WTC11 (cell line): ENCODE results near the gene NEDD4L. TPM values are rescaled to one million over a fixed set of nuclear protein-coding genes. Genes with fewer than 3 reads are reported as not detected.

Experiments used
- ATAC-seq: fragments of 200-7000 bp; cut with Tn5 transposase; 2 replicates; pipeline ENCODE4 v1.10.0; 2021; ENCODE audit warnings: mild to moderate bottlenecking, moderate library complexity
- CTCF ChIA-PET: fragments of 300-600 bp; sonication (Branson Sonifier 250); formaldehyde crosslinking; loops from one replicate; lab custom pipeline; 2021; ENCODE audit warnings: antibody characterized with exemption; lab: Charles Lee
- POLR2A ChIA-PET: fragments of 350-600 bp; sonication (Branson Sonifier 250); formaldehyde crosslinking; loops from one replicate; lab custom pipeline; 2021; ENCODE audit warnings: antibody characterized with exemption; lab: Charles Lee
- DNase-seq: peaks from one replicate; pipeline ENCODE4 v3.0.0; 2021; ENCODE audit warnings: low spot score
- H3K27ac Mint-ChIP-seq: 2 replicates; pipeline ENCODE4 v1.8.0; 2021; ENCODE audit warnings: mixed read lengths
- H3K27me3 Mint-ChIP-seq: 2 replicates; pipeline ENCODE4 v1.8.0; 2021; ENCODE audit warnings: low read depth, mild to moderate bottlenecking, moderate library complexity, mixed read lengths
- H3K36me3 Mint-ChIP-seq: 2 replicates; pipeline ENCODE4 v1.8.0; 2021; ENCODE audit warnings: mixed read lengths
- H3K4me1 Mint-ChIP-seq: 2 replicates; pipeline ENCODE4 v1.8.0; 2022; ENCODE audit warnings: mixed read lengths
- H3K4me3 Mint-ChIP-seq: 2 replicates; pipeline ENCODE4 v1.8.0; 2021; ENCODE audit warnings: mild to moderate bottlenecking, moderate library complexity, mixed read lengths
- H3K9me3 Mint-ChIP-seq: 2 replicates; pipeline ENCODE4 v1.8.0; 2021; ENCODE audit warnings: mixed read lengths
- ATF2 ChIP-seq: sonication (generic); formaldehyde crosslinking; IDR thresholded peaks from 2 replicates; pipeline ENCODE4 v1.8.1; 2022; ENCODE audit warnings: low read depth, missing genetic modification reagents, borderline replicate concordance
- CBFB ChIP-seq: sonication (generic); formaldehyde crosslinking; IDR thresholded peaks from 2 replicates; pipeline ENCODE4 v1.8.1; 2022; ENCODE audit warnings: mild to moderate bottlenecking, low read depth, missing genetic modification reagents
- CTCF ChIP-seq: fragments of 200-600 bp; IDR thresholded peaks from 2 replicates; pipeline ENCODE4 v1.8.0; 2022; ENCODE audit warnings: antibody characterized with exemption
- E2F5 ChIP-seq: sonication (generic); formaldehyde crosslinking; IDR thresholded peaks from 2 replicates; pipeline ENCODE4 v1.8.1; 2022; ENCODE audit warnings: mild to moderate bottlenecking, moderate library complexity, missing genetic modification reagents
- ETV6 ChIP-seq: sonication (generic); formaldehyde crosslinking; IDR thresholded peaks from 2 replicates; pipeline ENCODE4 v1.8.1; 2022; ENCODE audit warnings: mild to moderate bottlenecking, missing genetic modification reagents
- FOXK1 ChIP-seq: sonication (generic); formaldehyde crosslinking; IDR thresholded peaks from 2 replicates; pipeline ENCODE4 v1.8.0; 2022; ENCODE audit warnings: mild to moderate bottlenecking, moderate library complexity, missing genetic modification reagents
- FOXP1 ChIP-seq: sonication (generic); formaldehyde crosslinking; IDR thresholded peaks from 2 replicates; pipeline ENCODE4 v1.8.0; 2022; ENCODE audit warnings: missing genetic modification reagents, mild to moderate bottlenecking, moderate library complexity, borderline replicate concordance
- JAZF1 ChIP-seq: fragments of 250-450 bp; sonication (Bioruptor Pico); IDR thresholded peaks from 2 replicates; pipeline ENCODE4 v1.9.0; 2021; ENCODE audit warnings: moderate library complexity, mild to moderate bottlenecking, inconsistent platforms
- MAX ChIP-seq: sonication (generic); formaldehyde crosslinking; IDR thresholded peaks from 2 replicates; pipeline ENCODE4 v1.8.0; 2022; ENCODE audit warnings: mild to moderate bottlenecking, missing genetic modification reagents
- MLX ChIP-seq: sonication (generic); formaldehyde crosslinking; IDR thresholded peaks from 2 replicates; pipeline ENCODE4 v1.8.1; 2023; ENCODE audit warnings: mild to moderate bottlenecking, missing genetic modification reagents, moderate library complexity
- NR3C1 ChIP-seq: sonication (generic); formaldehyde crosslinking; conservative IDR thresholded peaks from 2 replicates; pipeline ENCODE4 v1.8.1; 2023; ENCODE audit warnings: low read depth, mild to moderate bottlenecking, missing genetic modification reagents
- TEAD1 ChIP-seq: sonication (generic); formaldehyde crosslinking; IDR thresholded peaks from 2 replicates; pipeline ENCODE4 v1.8.0; 2022; ENCODE audit warnings: mild to moderate bottlenecking, missing genetic modification reagents
- TEAD4 ChIP-seq: sonication (generic); formaldehyde crosslinking; IDR thresholded peaks from 2 replicates; pipeline ENCODE4 v1.8.0; 2022; ENCODE audit warnings: mild to moderate bottlenecking, missing genetic modification reagents
- TP53 ChIP-seq: sonication (generic); formaldehyde crosslinking; IDR thresholded peaks from 2 replicates; pipeline ENCODE4 v1.8.1; 2023; ENCODE audit warnings: mild to moderate bottlenecking, missing genetic modification reagents
- ZBTB21 ChIP-seq: sonication (generic); formaldehyde crosslinking; IDR thresholded peaks from 2 replicates; pipeline ENCODE4 v1.8.1; 2023; ENCODE audit warnings: mild to moderate bottlenecking, missing genetic modification reagents, borderline replicate concordance
- total RNA-seq: library from RNA; stranded (reverse); gene quantifications from 3 replicates; pipeline ENCODE4 v1.2.3, GENCODE V29; 2021
- TF ChIP-seq, protein P1 (sequence below): fragments of 250-450 bp; sonication (Bioruptor Pico); conservative IDR thresholded peaks from 2 replicates; pipeline ENCODE4 v1.9.0; 2021; ENCODE audit warnings: mild to moderate bottlenecking
- TF ChIP-seq, protein P2 (sequence below): fragments of 250-450 bp; sonication (Bioruptor Pico); IDR thresholded peaks from 2 replicates; pipeline ENCODE4 v1.9.0; 2021; ENCODE audit warnings: mild to moderate bottlenecking
- TF ChIP-seq, protein P3 (sequence below): sonication (generic); formaldehyde crosslinking; conservative IDR thresholded peaks from 2 replicates; pipeline ENCODE4 v1.8.1; 2023; ENCODE audit warnings: mild to moderate bottlenecking, low read depth, missing genetic modification reagents, moderate library complexity
- TF ChIP-seq, protein P4 (sequence below): fragments of 250-450 bp; sonication (Bioruptor Pico); IDR thresholded peaks from 2 replicates; pipeline ENCODE4 v1.9.0; 2021; ENCODE audit warnings: moderate library complexity, mild to moderate bottlenecking, inconsistent platforms, borderline replicate concordance

Gene NEDD4L
- total RNA-seq, 1 experiment from 2014 or later, result 88.0 TPM

GRCh38 chr18:58180738-58181353 lies 136.8 kb downstream of the NEDD4L start:
- no peak overlapping the region for H3K4me3 Mint-ChIP-seq
- H3K4me1 Mint-ChIP-seq, result peaks cover 43% of the 10 kb centered on the region
- CTCF ChIA-PET, result interaction anchor here (0.7 to 2.7 kb wide), 14 partner anchors 8 to 865 kb away, joined by 3 to 8 read pairs (median 4); partner anchors contain the start of gene NEDD4L
- no peak overlapping the region for H3K27ac Mint-ChIP-seq
- DNase-seq (peak; percentile 72), ATAC-seq (peak; percentile 46; the same call in 1 of the 2 replicates)
- TF ChIP-seq CBFB (CRISPR knock-in tag), result no peak
- no peak for TF ChIP-seq NR3C1
- TF ChIP-seq CTCF, result peak; percentile 80
- no peak for TF ChIP-seq ZBTB21 (CRISPR knock-in tag)
- TF ChIP-seq, protein P1, sequence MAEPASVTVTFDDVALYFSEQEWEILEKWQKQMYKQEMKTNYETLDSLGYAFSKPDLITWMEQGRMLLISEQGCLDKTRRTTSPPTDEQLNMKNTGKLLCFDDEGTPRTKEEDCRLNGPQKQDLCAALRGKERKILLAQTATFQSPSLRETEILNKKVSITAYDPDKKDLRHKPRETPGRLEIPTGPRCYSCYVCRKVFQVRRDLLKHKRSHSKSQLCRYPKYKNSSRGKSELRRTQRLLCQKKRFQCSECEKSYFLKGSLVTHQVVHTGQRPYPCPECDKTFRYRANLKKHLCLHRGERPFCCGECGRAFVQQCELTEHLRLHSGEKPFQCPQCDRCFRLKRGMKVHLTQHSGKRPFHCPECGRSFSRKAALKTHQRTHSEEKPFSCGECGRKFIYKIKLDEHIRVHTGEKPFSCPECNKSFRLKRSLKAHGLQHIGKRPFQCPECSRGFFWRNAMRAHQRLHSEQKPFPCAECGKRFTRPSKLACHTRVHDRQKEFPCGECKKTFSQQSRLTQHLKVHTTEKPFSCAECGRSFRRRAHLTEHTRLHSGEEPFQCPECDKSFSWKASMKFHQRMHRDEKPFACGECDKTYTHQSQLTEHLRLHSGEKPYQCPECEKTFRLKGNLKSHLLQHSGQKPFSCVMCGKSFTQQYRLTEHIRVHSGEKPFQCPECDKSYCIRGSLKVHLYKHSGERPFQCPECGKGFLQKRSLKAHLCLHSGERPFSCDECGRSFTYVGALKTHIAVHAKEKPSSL (CRISPR knock-in tag), result no peak
- no peak for TF ChIP-seq MLX (CRISPR knock-in tag)
- TF ChIP-seq JAZF1 (CRISPR knock-in tag), result no peak
- POLR2A ChIA-PET, result no interaction called here
- no peaks in the 10 kb centered on the region for H3K36me3 Mint-ChIP-seq
- H3K9me3 Mint-ChIP-seq, result no peaks in the 10 kb centered on the region
- no peaks in the 10 kb centered on the region for H3K27me3 Mint-ChIP-seq

DNA sequence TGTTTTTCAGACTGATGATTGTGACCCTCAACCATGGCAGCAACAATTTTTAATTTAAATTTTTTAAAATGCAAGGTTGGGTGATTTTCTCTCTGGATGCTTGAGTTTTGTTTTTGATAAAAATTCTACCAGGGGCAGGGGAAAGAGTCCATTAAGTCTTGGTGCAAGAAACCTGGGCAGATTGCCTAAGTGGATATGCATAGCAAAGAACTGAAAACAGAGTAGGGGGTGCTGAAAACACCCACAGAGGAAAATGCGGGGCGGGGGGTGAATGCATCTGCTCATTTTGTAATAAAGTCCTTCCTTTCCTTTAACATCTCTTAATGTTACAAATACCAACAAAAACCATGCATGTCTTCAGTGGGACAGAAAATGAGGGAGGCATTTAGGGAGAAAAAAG lies 138.0 kb downstream of the NEDD4L start:
- no peaks in the 10 kb centered on the region for H3K36me3 Mint-ChIP-seq
- no peaks in the 10 kb centered on the region for H3K27me3 Mint-ChIP-seq
- no peak for DNase-seq
- peaks cover 45% of the 10 kb centered on the region for H3K4me1 Mint-ChIP-seq
- CTCF ChIA-PET, result interaction anchor here (0.6 to 1.4 kb wide), 7 partner anchors 15 to 864 kb away, joined by 3 to 5 read pairs (median 3); no protein-coding TSS in a partner anchor
- H3K9me3 Mint-ChIP-seq, result no peaks in the 10 kb centered on the region
- no peak for ATAC-seq
- H3K27ac Mint-ChIP-seq, result no peak overlapping the region
- TF ChIP-seq ATF2 (CRISPR knock-in tag), result no peak
- TF ChIP-seq, protein P2, sequence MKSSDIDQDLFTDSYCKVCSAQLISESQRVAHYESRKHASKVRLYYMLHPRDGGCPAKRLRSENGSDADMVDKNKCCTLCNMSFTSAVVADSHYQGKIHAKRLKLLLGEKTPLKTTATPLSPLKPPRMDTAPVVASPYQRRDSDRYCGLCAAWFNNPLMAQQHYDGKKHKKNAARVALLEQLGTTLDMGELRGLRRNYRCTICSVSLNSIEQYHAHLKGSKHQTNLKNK (CRISPR knock-in tag), result no peak
- no peak for TF ChIP-seq E2F5 (CRISPR knock-in tag)
- TF ChIP-seq, all 79 proteins: peak for 0
- no peak overlapping the region for H3K4me3 Mint-ChIP-seq
- POLR2A ChIA-PET, result no interaction called here

GRCh38 chr18:58183226-58183625 lies 139.2 kb downstream of the NEDD4L start:
- H3K27ac Mint-ChIP-seq, result no peak overlapping the region
- no peaks in the 10 kb centered on the region for H3K9me3 Mint-ChIP-seq
- DNase-seq (no peak), ATAC-seq (no peak)
- H3K4me3 Mint-ChIP-seq, result no peak overlapping the region
- ChIA-PET POLR2A (no interaction called here), CTCF (interaction anchor here (1.1 kb wide), 1 partner anchor 140 kb away, joined by 4 read pairs; the partner anchor contains the start of gene NEDD4L)
- H3K4me1 Mint-ChIP-seq, result peaks cover 50% of the 10 kb centered on the region
- no peaks in the 10 kb centered on the region for H3K36me3 Mint-ChIP-seq
- no peaks in the 10 kb centered on the region for H3K27me3 Mint-ChIP-seq
- TF ChIP-seq, protein P3, sequence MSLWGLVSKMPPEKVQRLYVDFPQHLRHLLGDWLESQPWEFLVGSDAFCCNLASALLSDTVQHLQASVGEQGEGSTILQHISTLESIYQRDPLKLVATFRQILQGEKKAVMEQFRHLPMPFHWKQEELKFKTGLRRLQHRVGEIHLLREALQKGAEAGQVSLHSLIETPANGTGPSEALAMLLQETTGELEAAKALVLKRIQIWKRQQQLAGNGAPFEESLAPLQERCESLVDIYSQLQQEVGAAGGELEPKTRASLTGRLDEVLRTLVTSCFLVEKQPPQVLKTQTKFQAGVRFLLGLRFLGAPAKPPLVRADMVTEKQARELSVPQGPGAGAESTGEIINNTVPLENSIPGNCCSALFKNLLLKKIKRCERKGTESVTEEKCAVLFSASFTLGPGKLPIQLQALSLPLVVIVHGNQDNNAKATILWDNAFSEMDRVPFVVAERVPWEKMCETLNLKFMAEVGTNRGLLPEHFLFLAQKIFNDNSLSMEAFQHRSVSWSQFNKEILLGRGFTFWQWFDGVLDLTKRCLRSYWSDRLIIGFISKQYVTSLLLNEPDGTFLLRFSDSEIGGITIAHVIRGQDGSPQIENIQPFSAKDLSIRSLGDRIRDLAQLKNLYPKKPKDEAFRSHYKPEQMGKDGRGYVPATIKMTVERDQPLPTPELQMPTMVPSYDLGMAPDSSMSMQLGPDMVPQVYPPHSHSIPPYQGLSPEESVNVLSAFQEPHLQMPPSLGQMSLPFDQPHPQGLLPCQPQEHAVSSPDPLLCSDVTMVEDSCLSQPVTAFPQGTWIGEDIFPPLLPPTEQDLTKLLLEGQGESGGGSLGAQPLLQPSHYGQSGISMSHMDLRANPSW (CRISPR knock-in tag), result no peak
- TF ChIP-seq TEAD1 (CRISPR knock-in tag) (no peak), NR3C1 (no peak), TEAD4 (CRISPR knock-in tag) (no peak), MAX (no peak), FOXP1 (CRISPR knock-in tag) (no peak), TP53 (CRISPR knock-in tag) (no peak), FOXK1 (CRISPR knock-in tag) (no peak), ETV6 (CRISPR knock-in tag) (no peak)
- TF ChIP-seq, protein P4, sequence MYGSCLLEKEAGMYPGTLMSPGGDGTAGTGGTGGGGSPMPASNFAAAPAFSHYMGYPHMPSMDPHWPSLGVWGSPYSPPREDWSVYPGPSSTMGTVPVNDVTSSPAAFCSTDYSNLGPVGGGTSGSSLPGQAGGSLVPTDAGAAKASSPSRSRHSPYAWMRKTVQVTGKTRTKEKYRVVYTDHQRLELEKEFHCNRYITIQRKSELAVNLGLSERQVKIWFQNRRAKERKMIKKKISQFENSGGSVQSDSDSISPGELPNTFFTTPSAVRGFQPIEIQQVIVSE (CRISPR knock-in tag), result no peak
